Skin of body (tissue), 2 donors: ENCODE measurements around the gene RAPGEF3. TPM values are rescaled to one million over a fixed set of nuclear protein-coding genes. Genes with fewer than 3 reads are reported as not detected.

Experiments used
- DNase-seq: peaks from one replicate; lab custom pipeline; 2025; lab: John Stamatoyannopoulos, UW
- total RNA-seq: library from RNA; depleted of rRNA; stranded (reverse); fragments of >200 nt; gene quantifications from one replicate; pipeline ENCODE4 v1.2.3, GENCODE V29; 2014

The RAPGEF3 gene
- total RNA-seq, 1 donor from 2014 or later: 10.8 TPM

DNA sequence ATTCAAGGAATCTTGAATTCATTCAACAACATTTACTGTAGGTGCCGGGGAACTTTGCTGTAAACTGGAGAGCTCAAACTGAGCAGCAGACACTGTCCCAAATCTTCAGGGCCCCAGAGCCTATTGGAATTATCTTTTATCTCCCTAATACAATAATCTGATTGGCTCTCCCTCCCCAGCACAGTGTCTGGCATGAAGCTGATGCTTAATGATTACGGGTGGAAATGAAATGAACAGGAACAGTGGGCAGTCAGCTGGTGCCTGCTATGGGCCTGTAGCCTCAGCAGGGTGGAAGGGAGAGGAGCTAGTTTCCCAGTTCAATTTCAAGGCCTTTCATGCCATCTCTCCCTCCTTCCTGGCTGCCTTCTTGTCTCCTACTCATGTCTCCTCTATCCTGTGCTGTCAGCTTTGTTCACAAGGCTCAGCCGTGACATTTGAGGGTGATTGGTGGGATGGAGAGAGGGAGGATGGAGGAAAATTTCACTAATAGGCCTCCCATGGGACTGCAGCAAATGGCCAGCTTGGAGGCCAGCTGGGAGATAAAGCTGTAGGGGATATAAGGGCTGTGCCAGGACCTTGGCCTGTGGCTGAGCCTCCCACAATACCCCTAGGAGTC is 4.3 kb upstream of the RAPGEF3 start:
- DNase-seq: no peak

DNA sequence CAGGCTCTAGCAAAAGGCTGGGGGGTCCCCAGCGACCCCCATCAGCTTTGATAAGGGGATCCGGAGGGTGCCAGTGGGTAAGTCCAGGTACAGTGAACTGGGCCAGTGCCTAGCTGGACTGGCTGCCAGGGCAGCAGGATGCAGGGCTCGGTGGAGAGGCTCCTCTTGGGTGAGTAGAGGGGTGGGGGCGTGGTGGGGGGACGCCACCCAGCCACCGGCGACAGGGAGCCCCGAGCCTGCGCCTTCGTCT is 171 bp downstream of the RAPGEF3 start:
- DNase-seq: no peak

DNA sequence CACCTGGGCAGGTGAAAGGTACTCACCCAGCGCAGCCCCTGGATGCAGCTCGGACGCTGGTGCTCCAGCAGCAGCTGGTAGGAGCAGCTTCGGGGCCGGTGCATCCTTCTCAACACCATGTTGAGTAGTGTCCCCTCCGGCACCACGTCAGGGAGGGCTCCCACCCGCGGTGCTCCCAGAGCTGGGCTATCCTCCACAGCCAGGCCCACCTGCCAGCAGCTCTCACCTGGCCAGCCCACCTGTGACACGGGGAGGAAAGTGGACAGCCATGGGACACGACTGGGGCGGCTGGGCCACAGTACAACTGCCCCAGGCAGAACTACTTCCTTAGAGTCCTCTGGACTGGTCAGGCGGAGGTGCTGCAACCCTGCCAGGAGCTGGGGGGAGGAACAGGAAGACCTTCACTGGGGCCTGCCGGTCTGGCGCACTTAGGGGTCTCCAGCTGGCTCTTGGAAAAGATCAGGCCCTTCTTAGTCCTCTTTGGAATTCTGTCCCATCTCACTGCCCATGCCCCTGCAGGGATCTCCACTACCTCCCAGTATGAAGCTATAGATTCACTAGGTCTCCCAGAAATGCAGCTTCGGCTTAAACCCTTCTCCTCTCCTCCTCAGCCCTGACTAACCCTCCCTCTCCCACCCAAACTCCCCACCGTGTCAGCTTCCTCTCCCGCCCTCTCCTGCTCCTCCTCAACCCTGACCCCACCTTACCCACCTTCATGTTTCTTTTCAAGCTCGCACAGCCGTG is 668 bp downstream of the RAPGEF3 start:
- no peak for DNase-seq

DNA sequence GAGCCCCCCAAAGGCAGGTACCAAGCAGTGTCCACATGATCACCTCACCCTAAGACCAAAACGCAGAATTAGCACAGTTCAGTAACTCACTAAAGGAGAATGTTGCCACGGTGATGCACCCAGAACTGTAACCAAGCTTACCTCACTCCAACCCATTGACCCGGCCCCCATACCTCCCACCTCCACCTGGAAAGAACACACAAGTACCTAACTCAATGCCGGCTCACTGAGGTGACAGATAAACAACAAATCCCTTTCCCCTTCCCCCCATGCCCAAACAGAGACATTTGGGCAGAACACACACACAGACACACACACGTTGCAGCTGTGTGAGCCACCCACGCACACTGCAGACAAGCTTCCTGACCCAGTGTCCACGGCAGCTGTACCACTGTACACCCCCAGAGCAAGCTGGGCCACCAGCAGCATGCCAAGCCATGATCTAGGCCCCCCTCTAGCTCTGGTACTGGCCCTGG is 1.3 kb downstream of the RAPGEF3 start:
- no peak for DNase-seq

DNA sequence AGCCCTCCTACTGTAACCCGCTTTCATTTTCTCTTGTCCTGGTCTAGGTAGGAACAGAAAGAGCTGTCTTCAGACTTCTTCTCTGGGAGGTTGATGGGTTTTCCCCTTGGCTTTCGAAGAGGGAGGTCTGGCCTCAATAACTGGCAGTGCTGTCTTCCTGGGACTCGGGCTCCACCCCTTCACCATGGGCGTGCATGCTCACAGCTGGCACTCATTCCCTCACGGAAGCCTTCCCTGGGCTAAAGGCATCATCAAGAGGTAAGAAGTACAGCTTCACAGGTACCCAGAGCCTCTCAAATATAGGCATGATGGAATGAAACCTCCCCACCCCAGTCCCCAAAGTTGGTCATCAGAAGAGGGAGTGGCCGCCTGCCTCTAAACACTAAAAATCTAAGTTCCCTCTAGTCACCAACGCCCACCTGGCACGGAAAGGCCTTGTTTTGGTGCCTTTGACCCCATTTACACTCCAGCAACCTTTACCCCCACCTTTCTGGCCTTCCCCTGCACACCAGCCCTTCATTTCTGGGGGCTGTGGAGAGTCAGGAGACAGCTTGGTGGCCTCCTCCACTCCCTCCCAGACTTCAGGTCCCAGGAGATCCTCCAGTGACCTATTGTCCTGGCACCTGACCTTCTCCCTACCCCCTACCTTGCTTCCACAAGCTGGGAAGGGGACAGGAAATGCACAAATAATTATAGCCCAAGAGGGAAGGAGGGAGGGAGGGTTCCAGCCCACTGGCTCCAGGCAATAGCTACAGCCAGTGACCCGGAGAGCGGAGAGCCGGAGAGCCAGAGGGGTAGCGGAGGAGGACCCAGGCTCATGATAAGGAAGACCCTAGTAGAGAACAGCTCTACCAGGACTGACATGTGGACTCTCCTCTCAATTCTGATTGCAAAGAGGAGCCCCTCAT is 2.8 kb downstream of the RAPGEF3 start:
- no peak for DNase-seq

DNA sequence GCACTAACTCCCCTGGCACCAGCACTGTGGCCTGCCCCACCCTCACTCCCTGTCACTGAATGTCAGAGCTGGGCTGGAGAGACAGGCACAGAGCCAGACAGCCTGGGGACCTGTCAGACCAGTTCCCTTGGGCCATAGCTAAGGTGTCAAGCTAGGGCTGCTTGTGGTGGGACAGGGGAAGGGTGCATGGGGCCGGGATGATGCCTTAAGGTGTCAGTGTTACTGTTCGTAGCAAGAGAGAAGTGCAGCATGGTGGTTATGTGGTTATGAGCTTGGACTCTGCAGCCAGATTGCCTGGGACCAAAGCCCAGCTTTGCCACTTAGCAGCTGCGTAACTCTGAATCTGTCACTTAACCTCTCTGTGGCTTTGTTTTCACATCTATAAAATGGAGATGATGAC is 3.8 kb downstream of the RAPGEF3 start:
- no peak for DNase-seq

DNA sequence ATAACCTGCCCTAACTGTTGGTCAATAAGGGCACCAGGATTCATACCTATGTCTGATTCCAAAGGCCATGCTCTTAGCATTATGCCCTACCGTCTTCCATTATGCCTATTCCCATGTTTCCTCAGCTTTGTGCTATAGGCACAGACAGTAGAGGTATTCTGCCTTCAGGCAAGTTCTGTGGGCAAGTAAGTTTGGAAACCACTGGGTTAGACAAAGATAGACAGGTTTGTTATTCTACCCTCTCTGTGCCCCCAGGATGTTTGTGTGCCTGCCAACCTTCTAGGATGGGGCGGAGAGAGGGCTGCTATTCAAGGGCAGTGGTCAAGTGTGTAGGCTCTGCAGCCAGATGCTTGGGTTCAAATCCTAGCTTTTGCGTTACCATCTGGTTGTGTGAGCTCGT is 4.6 kb downstream of the RAPGEF3 start:
- no peak for DNase-seq

DNA sequence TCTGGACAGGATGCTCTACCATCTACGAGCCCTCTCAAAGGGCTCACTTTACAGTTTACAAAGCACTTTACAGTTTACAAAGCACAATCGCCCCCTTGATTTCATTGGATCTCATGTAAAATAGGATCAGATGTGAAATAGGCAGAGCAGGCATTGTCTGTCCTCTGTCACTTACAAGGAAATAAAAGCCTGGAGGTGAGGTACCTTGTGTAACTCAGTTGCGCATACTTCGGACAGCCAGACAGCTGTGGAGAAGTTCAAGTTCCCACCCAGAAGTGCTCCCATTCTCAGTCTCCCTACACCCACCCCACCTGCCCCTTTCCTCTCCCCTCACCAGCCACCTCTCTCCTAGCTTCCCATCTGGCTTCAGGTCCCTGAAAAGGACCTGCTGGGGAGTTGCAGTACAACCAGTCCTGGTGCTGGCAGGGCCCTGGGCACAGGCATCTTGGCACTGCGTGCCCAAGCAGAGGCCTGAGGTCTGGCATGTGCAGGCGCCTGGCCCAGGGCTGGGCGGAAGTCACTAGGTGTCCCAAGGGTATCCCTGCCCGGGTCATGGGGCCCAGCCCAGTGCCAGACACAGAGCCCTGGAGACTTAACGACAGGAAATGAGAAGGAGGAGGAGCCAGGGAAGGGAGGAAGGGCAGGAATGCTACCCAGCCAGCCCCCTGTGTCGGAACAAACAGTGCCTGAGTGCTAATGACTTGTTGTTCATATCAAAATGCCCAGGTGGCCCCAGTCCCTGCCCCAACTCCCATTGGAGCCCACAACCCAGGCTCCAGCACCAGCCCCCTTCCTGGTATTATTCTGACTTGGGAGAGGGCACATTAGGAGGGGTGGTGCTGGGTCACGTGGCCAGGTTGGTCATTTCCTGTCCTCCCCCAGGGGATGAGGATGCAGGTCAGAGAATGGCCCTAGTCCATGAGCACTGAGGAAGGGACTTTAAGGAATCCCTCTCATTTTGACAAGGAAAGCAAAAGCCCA is 5.4 kb downstream of the RAPGEF3 start:
- no peak for DNase-seq

DNA sequence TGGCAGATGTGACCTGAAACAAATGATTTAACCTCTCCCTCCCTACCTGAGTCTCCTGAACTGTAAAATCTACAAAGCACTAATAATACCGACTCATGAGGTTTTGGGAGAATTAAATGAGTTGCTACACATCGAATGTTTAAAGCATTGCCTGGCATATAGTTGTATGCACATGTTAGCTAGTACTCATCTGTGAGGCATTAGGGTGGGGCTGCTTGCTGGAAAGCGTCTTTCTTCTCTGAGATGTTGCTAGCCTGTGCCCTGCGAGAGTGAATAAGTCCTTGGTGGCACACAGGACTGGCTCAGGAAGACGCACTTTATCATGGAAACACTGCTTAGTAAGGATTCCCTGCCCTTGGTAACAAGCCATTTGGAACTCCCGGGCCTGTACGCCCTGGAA is 6.1 kb downstream of the RAPGEF3 start:
- peak; percentile 40 for DNase-seq

DNA sequence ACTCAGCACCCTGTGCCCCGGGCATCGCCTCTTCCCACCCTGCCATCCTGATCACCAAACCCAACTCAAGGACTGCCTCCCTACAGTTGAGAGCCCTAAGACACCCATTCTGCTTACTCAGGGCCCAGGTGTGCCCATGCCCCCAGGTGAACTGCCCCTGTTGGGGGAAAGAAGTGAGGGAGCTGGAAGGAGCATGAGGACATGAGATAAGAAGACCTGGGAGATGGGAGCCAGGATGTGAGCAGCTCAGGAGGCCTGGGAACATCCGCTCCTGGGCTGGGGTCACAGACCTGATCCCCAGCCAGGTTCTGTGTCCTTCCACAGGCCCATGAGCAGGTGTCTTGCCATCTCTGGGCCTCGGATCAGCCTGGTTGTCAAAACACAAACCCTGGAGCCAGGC is 6.6 kb downstream of the RAPGEF3 start:
- no peak for DNase-seq

DNA sequence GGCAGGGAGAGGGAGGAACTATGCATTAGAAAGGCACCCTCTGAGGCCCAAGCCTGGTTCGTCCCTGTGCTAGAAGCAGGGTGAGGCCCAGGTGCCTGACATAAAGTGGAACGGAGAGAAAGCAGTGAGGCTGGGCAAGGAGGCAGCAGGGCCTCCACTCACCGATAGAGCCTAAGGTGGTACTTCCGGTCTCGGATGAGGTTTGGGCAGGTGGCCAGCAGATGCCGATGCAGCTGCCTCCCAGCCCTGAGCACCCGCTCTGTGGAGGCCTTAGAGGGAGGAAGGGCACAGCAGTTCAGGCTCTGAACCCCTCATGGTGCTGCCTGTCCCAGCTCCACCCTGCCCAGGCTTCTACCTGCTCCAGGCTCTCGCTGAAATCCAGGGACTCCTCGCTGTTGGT is 7.1 kb downstream of the RAPGEF3 start:
- DNase-seq: no peak

DNA sequence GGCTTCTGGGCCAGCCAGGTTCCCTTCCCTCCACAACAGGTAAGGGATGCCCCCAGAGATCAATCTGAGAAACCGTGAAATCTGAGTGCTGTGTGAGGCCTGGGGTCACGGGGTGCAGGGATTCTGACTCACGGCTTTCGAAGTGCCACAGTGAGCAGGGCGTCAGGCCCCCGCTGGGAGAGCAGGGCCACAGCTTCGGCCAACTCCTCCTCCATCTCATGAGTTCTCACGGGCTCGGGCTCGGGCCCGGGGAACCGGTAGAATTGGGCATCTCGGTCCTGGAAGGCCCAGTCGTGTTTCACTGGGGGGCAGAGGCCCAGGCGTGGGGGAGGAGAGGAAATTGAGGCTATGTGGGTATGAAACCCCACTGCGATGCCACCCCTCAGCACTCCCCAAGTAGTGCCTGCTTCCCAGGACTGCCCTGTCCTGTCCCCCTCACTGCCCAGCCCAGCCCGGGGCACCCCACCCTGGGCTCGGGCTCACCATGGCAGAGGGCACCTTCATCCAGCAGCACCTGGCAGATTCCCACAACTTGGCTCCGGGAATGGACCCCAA is 7.7 kb downstream of the RAPGEF3 start:
- no peak for DNase-seq

DNA sequence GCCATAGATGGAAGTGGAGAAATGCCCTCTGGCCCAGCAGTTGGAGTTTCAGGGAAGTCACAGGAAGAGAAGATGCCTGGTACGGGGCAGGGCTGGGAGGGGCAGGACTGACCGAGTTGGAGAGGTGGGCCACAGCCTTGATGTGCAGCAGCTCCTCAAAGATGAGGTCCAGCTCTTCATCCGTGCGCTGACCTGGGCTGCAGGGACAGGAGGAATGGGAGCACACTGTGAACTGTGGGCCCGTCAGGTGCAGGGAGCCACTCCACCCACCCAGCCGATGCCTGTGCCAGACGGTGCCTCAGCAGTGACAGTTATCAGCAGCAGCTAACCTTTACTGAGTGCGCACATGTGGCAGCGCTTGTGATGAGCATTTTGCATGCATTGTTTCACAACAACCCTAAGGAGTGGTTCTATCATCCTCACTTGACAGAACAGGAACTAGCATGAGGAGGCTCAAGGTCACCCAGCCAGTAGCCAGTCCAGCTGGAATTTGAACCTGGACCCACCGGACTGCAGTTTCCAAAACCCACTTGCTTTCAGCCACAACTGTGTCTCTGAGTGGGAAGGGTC is 8.4 kb downstream of the RAPGEF3 start:
- no peak for DNase-seq

DNA sequence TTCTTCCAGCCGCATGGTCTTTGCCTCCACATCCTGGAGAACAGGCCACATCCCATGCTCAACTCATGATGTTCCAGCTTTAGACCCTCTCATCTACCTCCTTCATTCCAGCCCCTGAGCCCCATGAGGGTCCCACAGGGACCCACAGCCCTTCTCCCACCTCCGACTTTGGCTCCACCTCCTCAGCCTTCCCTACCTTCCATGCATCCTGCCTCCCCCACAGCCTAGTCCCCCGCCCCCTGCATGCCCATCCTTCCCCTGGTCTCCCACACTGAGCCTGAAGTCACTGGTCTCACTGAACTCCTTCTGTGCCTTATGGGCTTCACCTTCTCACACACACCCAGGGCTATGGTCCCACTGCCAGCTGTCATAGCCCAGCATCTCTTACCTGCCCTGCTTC is 9.8 kb downstream of the RAPGEF3 start:
- no peak for DNase-seq

DNA sequence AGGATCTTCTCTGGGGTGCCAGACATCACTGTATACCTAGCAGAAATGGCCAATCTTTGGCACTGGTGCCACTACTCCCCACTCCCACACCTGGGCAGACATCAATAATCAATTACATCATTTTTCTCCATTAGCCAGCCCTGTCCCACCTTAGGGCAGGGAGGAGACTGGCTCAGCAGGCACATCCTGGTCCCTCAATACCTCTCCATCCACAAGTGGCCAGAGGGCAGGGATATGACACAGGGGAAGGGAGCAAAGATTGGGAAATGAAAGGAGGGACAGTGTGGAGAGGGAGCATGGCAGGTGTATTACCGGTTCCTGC is 10.2 kb downstream of the RAPGEF3 start:
- no peak for DNase-seq

DNA sequence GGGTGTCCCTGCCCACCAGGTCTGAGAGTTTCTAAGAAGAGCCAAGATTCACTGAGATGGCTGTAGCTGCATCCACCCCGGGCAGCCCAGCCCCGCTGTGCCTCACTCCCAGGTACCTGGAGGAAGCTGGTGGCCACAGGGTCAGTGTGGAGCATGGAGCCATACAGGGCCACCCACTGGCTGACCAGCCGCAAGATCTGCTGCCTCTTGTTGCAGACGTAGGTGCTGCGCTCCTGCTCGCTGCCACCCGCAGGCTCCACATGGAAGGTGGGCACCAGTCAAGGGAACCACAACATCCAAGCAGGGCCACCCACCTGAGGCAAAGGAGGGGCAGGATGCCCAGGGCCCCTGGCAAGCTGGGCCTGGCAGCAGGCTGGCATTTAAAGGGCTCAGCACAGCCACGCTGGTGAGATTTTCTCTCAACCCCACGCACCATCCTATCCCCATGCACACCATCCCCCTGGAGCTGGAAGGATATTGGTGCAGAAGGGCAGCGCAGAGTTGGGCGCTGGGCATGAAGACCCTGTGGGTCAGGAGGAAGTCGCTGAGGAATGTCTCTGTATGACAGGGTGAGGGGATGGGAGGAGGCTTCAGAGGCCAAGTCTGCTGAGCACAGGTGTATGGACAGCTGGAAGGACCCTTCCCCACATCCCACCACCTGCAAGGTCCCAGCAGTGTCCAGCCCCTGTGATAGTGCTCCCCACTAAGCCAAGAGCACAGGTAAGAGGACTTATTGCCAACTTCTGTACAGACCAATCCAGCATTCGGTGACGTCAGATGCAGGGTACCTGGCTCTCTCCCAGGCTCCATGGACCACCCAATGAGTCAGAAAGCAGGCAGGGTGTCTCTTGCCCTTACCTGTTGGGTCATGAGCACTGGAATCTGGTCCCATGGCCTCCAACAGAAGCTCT is 10.8 kb downstream of the RAPGEF3 start:
- no peak for DNase-seq

DNA sequence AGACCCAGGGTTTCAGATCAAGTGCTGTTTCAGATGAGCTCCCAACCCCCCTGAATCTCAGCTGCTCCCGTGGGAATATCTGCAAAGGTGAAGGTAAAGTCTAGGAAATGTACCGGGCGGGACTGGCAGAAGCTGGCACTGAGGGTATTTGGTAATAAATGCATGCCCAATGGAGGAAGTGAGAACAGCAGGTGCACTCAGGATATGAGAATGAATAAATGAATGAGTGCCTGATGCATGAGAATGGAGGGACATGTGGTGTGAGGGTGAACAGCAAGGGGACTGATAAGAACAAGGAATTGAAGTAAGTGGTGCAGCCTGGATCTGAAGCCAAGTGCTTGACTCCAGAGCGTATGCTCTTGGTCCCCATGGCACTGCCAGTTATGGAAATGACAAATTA is 11.6 kb downstream of the RAPGEF3 start:
- DNase-seq: no peak

DNA sequence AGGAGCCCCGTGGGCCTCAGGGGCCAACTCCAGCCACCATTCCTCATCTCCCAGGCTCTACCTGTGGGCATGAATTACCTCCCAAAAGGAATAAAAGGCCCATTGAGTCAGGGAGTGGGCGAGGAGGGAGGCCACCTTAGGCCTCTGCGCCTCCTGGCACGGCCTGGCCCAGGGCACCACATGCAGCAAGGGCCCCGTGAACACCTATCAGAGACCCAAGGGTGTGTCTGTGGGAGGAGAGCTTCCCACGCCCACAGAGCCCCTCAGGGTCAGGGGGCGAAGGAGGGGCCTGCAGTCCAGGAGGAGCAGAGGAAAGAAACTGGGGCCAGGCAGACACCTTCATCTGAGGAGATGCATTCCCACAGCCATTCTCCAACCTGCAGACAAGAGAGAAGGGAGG is 12.2 kb downstream of the RAPGEF3 start:
- DNase-seq: no peak

DNA sequence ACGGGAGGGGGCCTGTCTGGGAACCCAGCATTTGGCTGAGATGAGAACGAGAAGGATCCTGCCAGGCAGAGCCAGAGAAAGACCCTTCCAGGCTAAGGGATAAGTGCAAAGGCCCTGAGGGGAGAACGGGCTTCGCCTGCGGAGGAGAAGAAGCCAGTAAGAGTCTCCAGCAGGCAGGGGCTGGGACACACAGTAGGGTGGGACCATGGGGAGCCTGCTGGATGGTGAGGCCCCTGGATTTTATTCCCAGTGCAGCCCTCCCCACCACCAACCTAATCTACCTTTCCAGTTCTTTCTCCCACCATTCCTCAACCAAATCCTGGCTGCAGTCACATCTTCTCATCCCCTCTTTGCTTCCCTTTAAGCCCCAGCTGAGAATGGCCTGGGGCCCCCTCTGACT is 12.6 kb downstream of the RAPGEF3 start:
- no peak for DNase-seq
